Hepatocyte (in vitro differentiated cells): ENCODE measurements around the gene CDC6. TPM values are rescaled to one million over a fixed set of nuclear protein-coding genes. Genes with fewer than 3 reads are reported as not detected.

Experiments used
- DNase-seq: peaks from one replicate; pipeline ENCODE4 v3.0.0-alpha.2; 2016; ENCODE audit warnings: low spot score
- H2AFZ ChIP-seq: fragments of 200-600 bp; sonication (generic); 2 replicates; pipeline ENCODE4 v1.6.0; 2016; ENCODE audit warnings: antibody characterized with exemption, mild to moderate bottlenecking
- H3K27ac ChIP-seq: fragments of 200-600 bp; sonication (generic); 2 replicates; pipeline ENCODE4 v1.5.1; 2016; ENCODE audit warnings: mild to moderate bottlenecking
- H3K27me3 ChIP-seq: fragments of 200-600 bp; sonication (generic); 2 replicates; pipeline ENCODE4 v1.6.1; 2016
- H3K36me3 ChIP-seq: fragments of 200-600 bp; sonication (generic); replicated peaks from 2 replicates; pipeline ENCODE4 v1.5.1; 2016; ENCODE audit warnings: low read depth; ENCODE audit not compliant: insufficient read depth
- H3K4me1 ChIP-seq: fragments of 200-600 bp; sonication (generic); 2 replicates; pipeline ENCODE4 v1.5.1; 2016; ENCODE audit warnings: mild to moderate bottlenecking, moderate library complexity; ENCODE audit not compliant: insufficient read depth
- H3K4me2 ChIP-seq: fragments of 200-600 bp; sonication (generic); 2 replicates; pipeline ENCODE4 v1.6.0; 2016
- H3K4me3 ChIP-seq: fragments of 200-600 bp; sonication (generic); 2 replicates; pipeline ENCODE4 v1.5.1; 2016; ENCODE audit warnings: mild to moderate bottlenecking
- H3K79me2 ChIP-seq: fragments of 200-600 bp; sonication (generic); 2 replicates; pipeline ENCODE4 v1.6.0; 2017; ENCODE audit warnings: mild to moderate bottlenecking
- H3K9me2 ChIP-seq: fragments of 200-600 bp; sonication (generic); replicated peaks from 2 replicates; pipeline ENCODE4 v1.6.0; 2017; ENCODE audit warnings: mild to moderate bottlenecking; ENCODE audit not compliant: insufficient read depth
- H3K9me3 ChIP-seq: fragments of 200-600 bp; sonication (generic); 2 replicates; pipeline ENCODE4 v1.5.1; 2016; ENCODE audit warnings: low read depth, mild to moderate bottlenecking
- H4K20me1 ChIP-seq: fragments of 200-600 bp; sonication (generic); 2 replicates; pipeline ENCODE4 v1.6.0; 2016; ENCODE audit warnings: mild to moderate bottlenecking; ENCODE audit not compliant: insufficient read depth, poor library complexity, severe bottlenecking
- EZH2 ChIP-seq: fragments of 200-600 bp; sonication (generic); IDR thresholded peaks from 2 replicates; pipeline ENCODE4 v1.6.1; 2016; ENCODE audit warnings: antibody characterized with exemption, mild to moderate bottlenecking, borderline replicate concordance
- EZH2phosphoT487 ChIP-seq: fragments of 200-600 bp; sonication (generic); IDR thresholded peaks from one replicate; pipeline ENCODE4 v1.6.1; 2018; ENCODE audit warnings: antibody characterized with exemption, mild to moderate bottlenecking, low read depth, moderate library complexity; ENCODE audit not compliant: unreplicated experiment, severe bottlenecking
- WGBS: methylation state at CpG from one replicate; pipeline ENCODE4 v1.1.6; 2016; ENCODE audit warnings: low lambda C conversion rate; ENCODE audit errors: missing lambda C conversion rate; 5-methylcytosine and 5-hydroxymethylcytosine counted together
- polyA plus RNA-seq: library from polyadenylated mRNA; unstranded; fragments of >200 nt; fragmentation: Nextera tagmentation; extraction: Ambion mirVana; gene quantifications from 2 replicates; pipeline ENCODE4 v1.2.1, GENCODE V29; 2016
- total RNA-seq: library from RNA; depleted of rRNA; stranded (reverse); fragments of >200 nt; gene quantifications from 2 replicates; pipeline ENCODE4 v1.2.3, GENCODE V29; 2014
- TF ChIP-seq, protein P1 (sequence below): fragments of 200-600 bp; sonication (generic); IDR thresholded peaks from 2 replicates; pipeline ENCODE4 v1.5.1; 2016; ENCODE audit warnings: antibody characterized with exemption, mild to moderate bottlenecking; ENCODE audit not compliant: poor library complexity

Gene CDC6
- total and polyA plus RNA-seq, 2 experiments from 2014 or later: 5.1 to 5.8 TPM

DNA sequence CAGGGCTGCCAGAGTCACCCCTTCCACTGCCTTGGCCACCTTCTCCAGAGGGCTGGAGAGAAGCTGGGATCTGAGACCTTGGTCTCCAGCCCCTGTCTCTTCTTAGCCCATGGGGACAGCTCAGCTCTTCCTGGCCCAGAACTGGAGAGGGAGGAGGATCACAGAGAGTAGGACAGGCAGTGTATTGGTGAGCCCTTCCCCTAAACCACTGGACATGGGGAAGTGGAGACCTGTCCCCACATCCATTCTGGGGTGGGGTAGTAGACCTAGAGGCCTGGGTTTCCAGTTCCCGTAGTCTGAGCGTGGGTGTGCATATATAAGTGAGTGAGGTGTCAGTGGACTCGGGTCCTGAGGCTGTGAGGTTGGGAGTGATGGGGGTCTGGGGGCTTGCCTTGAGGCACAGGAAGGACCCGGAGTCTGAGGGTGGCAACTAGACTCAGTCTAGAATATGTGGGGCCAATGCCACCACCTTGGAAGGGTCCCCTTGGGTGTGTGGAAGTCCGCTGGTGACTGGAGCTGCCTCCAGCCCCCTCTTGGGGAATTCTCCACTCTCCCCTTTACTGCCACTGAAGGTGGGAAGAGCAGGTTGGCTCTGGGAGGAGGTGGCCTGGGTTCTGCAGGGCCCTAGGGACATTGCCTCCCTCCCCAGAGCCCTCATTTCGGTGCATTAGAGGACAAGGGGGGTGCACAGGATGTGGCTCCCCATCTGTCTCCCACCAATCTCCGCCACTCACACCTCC lies 56.9 kb downstream of the CDC6 start:
- Histone ChIP-seq H3K4me3 (peak overlapping the region; percentile 40), H3K27me3 (no peaks in the 10 kb centered on the region), H3K36me3 (no peaks in the 10 kb centered on the region), H3K79me2 (peaks cover 91% of the 10 kb centered on the region), H3K4me2 (peak overlapping the region; percentile 96), H3K4me1 (peaks cover 63% of the 10 kb centered on the region), H3K9me2 (no peaks in the 10 kb centered on the region), H3K9me3 (no peaks in the 10 kb centered on the region), H3K27ac (peak overlapping the region; percentile 99), H2AFZ (no peak overlapping the region), H4K20me1 (peaks cover 36% of the 10 kb centered on the region)
- TF ChIP-seq, protein P1, sequence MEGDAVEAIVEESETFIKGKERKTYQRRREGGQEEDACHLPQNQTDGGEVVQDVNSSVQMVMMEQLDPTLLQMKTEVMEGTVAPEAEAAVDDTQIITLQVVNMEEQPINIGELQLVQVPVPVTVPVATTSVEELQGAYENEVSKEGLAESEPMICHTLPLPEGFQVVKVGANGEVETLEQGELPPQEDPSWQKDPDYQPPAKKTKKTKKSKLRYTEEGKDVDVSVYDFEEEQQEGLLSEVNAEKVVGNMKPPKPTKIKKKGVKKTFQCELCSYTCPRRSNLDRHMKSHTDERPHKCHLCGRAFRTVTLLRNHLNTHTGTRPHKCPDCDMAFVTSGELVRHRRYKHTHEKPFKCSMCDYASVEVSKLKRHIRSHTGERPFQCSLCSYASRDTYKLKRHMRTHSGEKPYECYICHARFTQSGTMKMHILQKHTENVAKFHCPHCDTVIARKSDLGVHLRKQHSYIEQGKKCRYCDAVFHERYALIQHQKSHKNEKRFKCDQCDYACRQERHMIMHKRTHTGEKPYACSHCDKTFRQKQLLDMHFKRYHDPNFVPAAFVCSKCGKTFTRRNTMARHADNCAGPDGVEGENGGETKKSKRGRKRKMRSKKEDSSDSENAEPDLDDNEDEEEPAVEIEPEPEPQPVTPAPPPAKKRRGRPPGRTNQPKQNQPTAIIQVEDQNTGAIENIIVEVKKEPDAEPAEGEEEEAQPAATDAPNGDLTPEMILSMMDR: no peak
- 29% methylated on average over 7 of the region's 7 CpGs for WGBS
- DNase-seq: no peak

DNA sequence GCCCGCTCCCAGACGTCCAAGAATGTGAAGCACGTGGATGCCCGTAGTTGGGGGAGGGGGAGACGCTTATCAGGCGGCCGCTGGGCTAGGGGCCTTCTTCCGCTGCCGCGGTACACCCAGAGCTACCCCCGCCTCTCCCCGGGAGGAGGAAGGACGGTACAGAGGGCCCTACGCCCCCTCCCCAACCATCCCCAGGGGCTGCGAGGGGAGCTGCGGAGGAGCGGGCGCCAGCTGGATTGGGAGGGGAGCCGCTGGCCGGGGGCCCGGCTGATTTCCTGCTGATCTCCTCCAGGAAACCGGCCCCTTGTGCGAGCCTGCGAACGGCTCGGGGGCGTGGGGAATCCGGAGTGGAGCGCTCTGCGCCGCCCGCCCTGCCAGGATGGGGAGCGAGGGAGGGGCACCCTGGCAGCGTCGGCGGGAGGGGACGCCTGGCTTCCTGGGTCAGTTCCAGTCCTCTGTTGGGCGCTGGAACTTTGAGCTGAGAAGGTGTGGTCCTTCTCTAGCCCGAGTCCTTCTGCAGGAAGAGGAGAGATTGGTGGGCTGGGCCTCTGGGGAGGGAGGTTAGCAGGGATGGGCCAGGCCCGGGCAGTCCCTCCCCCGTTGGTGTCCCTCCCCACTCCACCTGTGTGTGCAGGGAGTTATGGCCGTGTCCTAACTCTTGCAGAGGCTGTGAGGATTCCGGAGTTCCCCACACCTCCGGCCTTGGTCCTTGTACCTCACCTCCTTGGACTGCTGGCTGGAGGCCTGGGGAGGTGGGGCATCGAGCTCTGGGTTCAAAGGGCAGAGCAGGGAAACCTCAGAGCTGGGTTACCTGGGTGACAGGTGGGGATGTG lies 57.7 kb downstream of the CDC6 start:
- Histone ChIP-seq H3K79me2 (peaks cover 91% of the 10 kb centered on the region), H3K9me2 (no peaks in the 10 kb centered on the region), H2AFZ (no peak overlapping the region), H3K4me3 (peak overlapping the region; percentile 40), H3K27ac (peak overlapping the region; percentile 99), H4K20me1 (peaks cover 40% of the 10 kb centered on the region), H3K27me3 (no peaks in the 10 kb centered on the region), H3K9me3 (no peaks in the 10 kb centered on the region), H3K4me1 (peaks cover 62% of the 10 kb centered on the region), H3K4me2 (peak overlapping the region; percentile 96), H3K36me3 (no peaks in the 10 kb centered on the region)
- DNase-seq: peak; percentile 89
- TF ChIP-seq, protein P1: no peak
- TF ChIP-seq EZH2phosphoT487: no peak
- TF ChIP-seq EZH2: no peak
- 1% methylated on average over 34 of the region's 45 CpGs for WGBS

DNA sequence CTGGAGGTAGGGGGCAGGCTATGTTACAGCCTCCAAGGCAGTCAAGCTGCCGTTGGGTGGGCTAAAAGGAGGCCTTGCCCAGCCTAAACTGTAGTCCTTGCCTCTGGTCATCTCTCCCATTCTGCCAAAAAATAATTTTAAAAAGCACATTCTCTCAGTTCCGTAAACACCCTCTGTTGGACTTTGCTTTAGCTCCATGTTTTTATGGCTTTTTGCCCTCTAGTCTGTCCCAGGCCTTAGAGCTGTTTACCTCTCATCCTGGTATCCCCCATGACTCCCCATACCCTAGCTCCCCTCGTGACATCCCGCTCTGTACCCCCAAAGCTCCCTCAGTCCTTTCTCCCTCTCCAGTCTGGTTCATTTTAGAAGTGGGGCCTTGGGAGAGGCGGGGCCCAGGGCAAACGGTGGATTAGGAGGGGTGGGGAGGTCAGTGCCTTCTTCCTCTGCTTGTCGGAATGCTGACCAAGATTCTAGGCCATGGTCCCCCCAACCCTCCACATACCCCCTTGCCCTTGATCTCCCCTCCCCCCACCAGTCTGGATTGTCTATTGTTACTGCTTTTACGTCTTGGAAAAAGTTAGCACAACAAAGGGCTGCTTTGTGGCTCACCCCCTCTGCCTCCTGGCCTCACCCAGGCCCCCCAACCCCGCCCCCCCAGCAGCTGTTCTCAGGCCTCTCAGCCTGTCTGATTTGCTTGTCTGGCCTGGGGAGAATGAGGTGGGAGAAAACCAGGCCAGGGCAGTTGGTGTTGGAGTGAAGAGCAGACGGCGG lies 58.5 kb downstream of the CDC6 start:
- no peak for DNase-seq
- Histone ChIP-seq H3K4me2 (peak overlapping the region; percentile 96), H3K79me2 (peaks cover 93% of the 10 kb centered on the region), H2AFZ (no peak overlapping the region), H3K4me3 (no peak overlapping the region), H4K20me1 (peaks cover 46% of the 10 kb centered on the region), H3K27ac (peak overlapping the region; percentile 99), H3K9me2 (no peaks in the 10 kb centered on the region), H3K4me1 (peaks cover 63% of the 10 kb centered on the region), H3K9me3 (no peaks in the 10 kb centered on the region), H3K27me3 (no peaks in the 10 kb centered on the region), H3K36me3 (no peaks in the 10 kb centered on the region)
- 38% methylated on average over 11 of the region's 11 CpGs for WGBS
- TF ChIP-seq EZH2phosphoT487 (no peak), EZH2 (no peak)
- TF ChIP-seq, protein P1: no peak
